Activated T-cell treated with anti-CD3 and anti-CD28 coated beads, Interleukin-2, amount 50 U/mL, for 4 hours (primary cell): Measurements from ENCODE around the gene WWOX. TPM values are rescaled to one million over a fixed set of nuclear protein-coding genes. Genes with fewer than 3 reads are reported as not detected.

ENCODE experiments used
- ATAC-seq, 2 donors: fragments of 200-7000 bp; cut with Tn5 transposase; one replicate each; pipeline ENCODE4 v1.10.0; 2021
- DNase-seq: peaks from one replicate; pipeline ENCODE4 v3.0.0-alpha.2; 2020
- H3K27me3 Mint-ChIP-seq: one replicate; pipeline ENCODE4 v1.8.0; 2021; ENCODE audit warnings: low read depth, mixed read lengths
- H3K36me3 Mint-ChIP-seq: one replicate; pipeline ENCODE4 v1.8.0; 2022; ENCODE audit warnings: mixed read lengths; ENCODE audit not compliant: insufficient read depth
- H3K4me1 Mint-ChIP-seq: one replicate; pipeline ENCODE4 v1.8.0; 2021; ENCODE audit warnings: low read depth, mixed read lengths
- H3K4me3 Mint-ChIP-seq: one replicate; pipeline ENCODE4 v1.8.0; 2021; ENCODE audit warnings: mild to moderate bottlenecking, moderate library complexity, mixed read lengths
- H3K9me3 Mint-ChIP-seq: one replicate; pipeline ENCODE4 v1.8.0; 2021; ENCODE audit warnings: mixed read lengths
- total RNA-seq, 3 donors: library from RNA; stranded (reverse); gene quantifications; one replicate each; pipeline ENCODE4 v1.2.1, GENCODE V29; 2021

Gene WWOX
- total RNA-seq, 3 donors from 2014 or later = 13.9 to 19.1 (median 18.9) TPM

GRCh38 chr16:78485188-78485916 lies 385.9 kb downstream of the WWOX start:
- Mint-ChIP-seq H3K9me3 (no peaks in the 10 kb centered on the region), H3K4me3 (no peak overlapping the region), H3K36me3 (no peaks in the 10 kb centered on the region), H3K4me1 (no peaks in the 10 kb centered on the region), H3K27me3 (no peaks in the 10 kb centered on the region)
- no peak for ATAC-seq
- no peak for DNase-seq

GRCh38 chr16:78485917-78486257 lies 386.4 kb downstream of the WWOX start:
- Mint-ChIP-seq H3K4me1 (no peaks in the 10 kb centered on the region), H3K36me3 (no peaks in the 10 kb centered on the region), H3K27me3 (no peaks in the 10 kb centered on the region), H3K9me3 (no peaks in the 10 kb centered on the region), H3K4me3 (no peak overlapping the region)
- DNase-seq (no peak), ATAC-seq (no peak)

GRCh38 chr16:78487471-78487870 lies 388.0 kb downstream of the WWOX start:
- H3K4me1 Mint-ChIP-seq = no peaks in the 10 kb centered on the region
- ATAC-seq = no peak
- DNase-seq = no peak
- no peak overlapping the region for H3K4me3 Mint-ChIP-seq
- H3K9me3 Mint-ChIP-seq = no peaks in the 10 kb centered on the region
- no peaks in the 10 kb centered on the region for H3K36me3 Mint-ChIP-seq
- no peaks in the 10 kb centered on the region for H3K27me3 Mint-ChIP-seq

- no peaks in the 10 kb centered on the region for H3K36me3 Mint-ChIP-seq
- ATAC-seq (no peak), DNase-seq (no peak)
- no peaks in the 10 kb centered on the region for H3K4me1 Mint-ChIP-seq
- H3K27me3 Mint-ChIP-seq = no peaks in the 10 kb centered on the region
- no peaks in the 10 kb centered on the region for H3K9me3 Mint-ChIP-seq
- no peak overlapping the region for H3K4me3 Mint-ChIP-seq
Measured at GRCh38 chr16:78489072-78489471, 389.6 kb downstream of the WWOX start.

- no peak for DNase-seq
- Mint-ChIP-seq H3K4me3 (no peak overlapping the region), H3K36me3 (no peaks in the 10 kb centered on the region), H3K9me3 (no peaks in the 10 kb centered on the region), H3K27me3 (no peaks in the 10 kb centered on the region), H3K4me1 (no peaks in the 10 kb centered on the region)
- no peak for ATAC-seq
Measured at GRCh38 chr16:78489631-78490030, 390.2 kb downstream of the WWOX start.

- ATAC-seq (no peak), DNase-seq (no peak)
Measured at GRCh38 chr16:78490431-78490830, 391.0 kb downstream of the WWOX start.

GRCh38 chr16:78490847-78491246 lies 391.4 kb downstream of the WWOX start:
- H3K4me3 Mint-ChIP-seq = no peak overlapping the region
- ATAC-seq (no peak), DNase-seq (no peak)
- H3K4me1 Mint-ChIP-seq = no peaks in the 10 kb centered on the region
- H3K27me3 Mint-ChIP-seq = no peaks in the 10 kb centered on the region
- H3K9me3 Mint-ChIP-seq = no peaks in the 10 kb centered on the region
- H3K36me3 Mint-ChIP-seq = no peaks in the 10 kb centered on the region

More at GRCh38 chr16:78490431-78490830, 391.0 kb downstream of the WWOX start:
- Mint-ChIP-seq H3K4me1 (no peaks in the 10 kb centered on the region), H3K27me3 (no peaks in the 10 kb centered on the region), H3K4me3 (no peak overlapping the region), H3K36me3 (no peaks in the 10 kb centered on the region), H3K9me3 (no peaks in the 10 kb centered on the region)

GRCh38 chr16:78493573-78493972 lies 394.1 kb downstream of the WWOX start:
- H3K4me3 Mint-ChIP-seq = no peak overlapping the region
- H3K9me3 Mint-ChIP-seq = no peaks in the 10 kb centered on the region
- DNase-seq (no peak), ATAC-seq (no peak)
- H3K27me3 Mint-ChIP-seq = no peaks in the 10 kb centered on the region
- no peaks in the 10 kb centered on the region for H3K4me1 Mint-ChIP-seq
- H3K36me3 Mint-ChIP-seq = no peaks in the 10 kb centered on the region

- no peak for DNase-seq
- ATAC-seq = no peak
- Mint-ChIP-seq H3K4me3 (no peak overlapping the region), H3K9me3 (no peaks in the 10 kb centered on the region), H3K36me3 (no peaks in the 10 kb centered on the region), H3K4me1 (no peaks in the 10 kb centered on the region), H3K27me3 (no peaks in the 10 kb centered on the region)
Measured at GRCh38 chr16:78494105-78494504, 394.7 kb downstream of the WWOX start.

GRCh38 chr16:78494674-78495073 lies 395.2 kb downstream of the WWOX start:
- no peaks in the 10 kb centered on the region for H3K36me3 Mint-ChIP-seq
- H3K4me1 Mint-ChIP-seq = no peaks in the 10 kb centered on the region
- no peak for ATAC-seq
- H3K9me3 Mint-ChIP-seq = no peaks in the 10 kb centered on the region
- H3K27me3 Mint-ChIP-seq = no peaks in the 10 kb centered on the region
- DNase-seq = no peak
- no peak overlapping the region for H3K4me3 Mint-ChIP-seq

- DNase-seq = no peak
- no peaks in the 10 kb centered on the region for H3K4me1 Mint-ChIP-seq
- H3K4me3 Mint-ChIP-seq = no peak overlapping the region
- no peak for ATAC-seq
- H3K27me3 Mint-ChIP-seq = no peaks in the 10 kb centered on the region
- H3K9me3 Mint-ChIP-seq = no peaks in the 10 kb centered on the region
- H3K36me3 Mint-ChIP-seq = no peaks in the 10 kb centered on the region
Measured at GRCh38 chr16:78496189-78496588, 396.7 kb downstream of the WWOX start.

GRCh38 chr16:78499399-78499798 lies 399.9 kb downstream of the WWOX start:
- ATAC-seq (no peak), DNase-seq (no peak)
- Mint-ChIP-seq H3K36me3 (no peaks in the 10 kb centered on the region), H3K27me3 (no peaks in the 10 kb centered on the region), H3K4me3 (no peak overlapping the region), H3K4me1 (no peaks in the 10 kb centered on the region), H3K9me3 (no peaks in the 10 kb centered on the region)

GRCh38 chr16:78500659-78501270 lies 401.3 kb downstream of the WWOX start:
- Mint-ChIP-seq H3K27me3 (no peaks in the 10 kb centered on the region), H3K4me3 (no peak overlapping the region), H3K36me3 (no peaks in the 10 kb centered on the region), H3K9me3 (no peaks in the 10 kb centered on the region), H3K4me1 (no peaks in the 10 kb centered on the region)
- DNase-seq = no peak
- no peak for ATAC-seq

- Mint-ChIP-seq H3K9me3 (no peaks in the 10 kb centered on the region), H3K36me3 (no peaks in the 10 kb centered on the region), H3K27me3 (no peaks in the 10 kb centered on the region), H3K4me1 (no peaks in the 10 kb centered on the region), H3K4me3 (no peak overlapping the region)
- no peak for DNase-seq
- ATAC-seq = no peak
Measured at GRCh38 chr16:78501744-78502143, 402.3 kb downstream of the WWOX start.

GRCh38 chr16:78502812-78503350 lies 403.4 kb downstream of the WWOX start:
- Mint-ChIP-seq H3K4me3 (no peak overlapping the region), H3K4me1 (no peaks in the 10 kb centered on the region), H3K27me3 (no peaks in the 10 kb centered on the region), H3K9me3 (no peaks in the 10 kb centered on the region), H3K36me3 (no peaks in the 10 kb centered on the region)
- ATAC-seq = no peak
- DNase-seq = no peak
